Epithelial cell of prostate (primary cell): ENCODE measurements around the gene MAGEB17.

Experiments used
- DNase-seq: peaks from one replicate; pipeline ENCODE4 v3.0.0-alpha.2; 2011; ENCODE audit warnings: low read depth, low spot score
- H3K27ac ChIP-seq: fragments of 450-650 bp; 2 replicates; pipeline ENCODE4 v1.5.1; 2017; ENCODE audit warnings: mild to moderate bottlenecking

The MAGEB17 gene

GRCh38 chrX:16205840-16206239 is 38.6 kb downstream of the MAGEB17 start:
- H3K27ac ChIP-seq: no peak overlapping the region
- no peak for DNase-seq

- DNase-seq: no peak
- H3K27ac ChIP-seq: no peak overlapping the region
These were observed 40.4 kb downstream of the MAGEB17 start for GRCh38 chrX:16207634-16208033.

GRCh38 chrX:16208601-16209000 is 41.3 kb downstream of the MAGEB17 start:
- H3K27ac ChIP-seq: no peak overlapping the region
- DNase-seq: no peak

GRCh38 chrX:16210061-16210460 is 42.8 kb downstream of the MAGEB17 start:
- no peak for DNase-seq
- no peak overlapping the region for H3K27ac ChIP-seq

GRCh38 chrX:16212024-16212423 is 44.7 kb downstream of the MAGEB17 start:
- DNase-seq: no peak
- H3K27ac ChIP-seq: no peak overlapping the region

GRCh38 chrX:16212436-16212835 is 45.2 kb downstream of the MAGEB17 start:
- H3K27ac ChIP-seq: no peak overlapping the region
- no peak for DNase-seq

GRCh38 chrX:16213961-16214360 is 46.7 kb downstream of the MAGEB17 start:
- no peak for DNase-seq
- no peak overlapping the region for H3K27ac ChIP-seq

- H3K27ac ChIP-seq: no peak overlapping the region
- no peak for DNase-seq
These were observed 48.4 kb downstream of the MAGEB17 start for GRCh38 chrX:16215660-16216059.
